CD4-positive, alpha-beta T cell (primary cell): Measurements from ENCODE around the gene ALOX5AP. TPM values are rescaled to one million over a fixed set of nuclear protein-coding genes. Genes with fewer than 3 reads are reported as not detected.

Experiments used
- ATAC-seq: fragments of 200-7000 bp; cut with Tn5 transposase; one replicate; pipeline ENCODE4 v1.10.0; 2022; ENCODE audit warnings: mild to moderate bottlenecking; ENCODE audit not compliant: poor library complexity
- CTCF ChIA-PET: fragments of 350-600 bp; sonication (Branson Sonifier 250); formaldehyde crosslinking; loops from one replicate; lab custom pipeline; 2021; ENCODE audit warnings: antibody characterized with exemption, inconsistent platforms; lab: Charles Lee
- POLR2A ChIA-PET: fragments of 350-600 bp; sonication (Branson Sonifier 250); formaldehyde crosslinking; loops from one replicate; lab custom pipeline; 2021; ENCODE audit warnings: antibody characterized with exemption, inconsistent platforms; lab: Charles Lee
- DNase-seq, 14 experiments: peaks; one replicate each; pipeline ENCODE4 v3.0.0-alpha.2; 2013 to 2020; ENCODE audit warnings: mixed read lengths in 2 of 14
- H3K27ac ChIP-seq, 2 donors: one replicate each; pipeline versions ENCODE4 v1.5.1 to v1.7.0; 2013; ENCODE audit warnings: low read length in 2 of 2, low read depth in 1 of 2, mild to moderate bottlenecking in 1 of 2
- H3K27me3 ChIP-seq, 2 experiments: 1 replicate in 1 of 2; 2 replicates in 1 of 2; pipeline versions ENCODE4 v1.6.1 to v1.7.0; 2013; ENCODE audit warnings: low read length in 2 of 2, control low read depth in 1 of 2, mild to moderate bottlenecking in 1 of 2, moderate library complexity in 1 of 2; ENCODE audit not compliant: insufficient read depth in 2 of 2, control insufficient read depth in 1 of 2
- H3K36me3 ChIP-seq: one replicate; pipeline ENCODE4 v1.6.1; 2013; ENCODE audit warnings: low read length, control low read depth; ENCODE audit not compliant: insufficient read depth
- H3K4me1 ChIP-seq: one replicate; pipeline ENCODE4 v1.6.1; 2013; ENCODE audit warnings: low read length, control low read depth; ENCODE audit not compliant: insufficient read depth
- H3K4me3 ChIP-seq: one replicate; pipeline ENCODE4 v1.5.1; 2013; ENCODE audit warnings: mild to moderate bottlenecking, low read length, moderate library complexity
- H3K9me3 ChIP-seq, 2 experiments: 1 replicate in 1 of 2; 2 replicates in 1 of 2; pipeline versions ENCODE4 v1.6.1 to v1.7.0; 2013; ENCODE audit warnings: low read length in 2 of 2, mild to moderate bottlenecking in 2 of 2, control low read depth in 1 of 2, moderate library complexity in 1 of 2; ENCODE audit not compliant: control insufficient read depth in 1 of 2, insufficient read depth in 1 of 2
- H3K27ac Mint-ChIP-seq: one replicate; pipeline ENCODE4 v1.8.0; 2020; ENCODE audit warnings: mixed read lengths
- H3K27me3 Mint-ChIP-seq: one replicate; pipeline ENCODE4 v1.8.0; 2021; ENCODE audit warnings: mixed read lengths
- H3K36me3 Mint-ChIP-seq: one replicate; pipeline ENCODE4 v1.8.0; 2021; ENCODE audit warnings: low read depth, mixed read lengths
- H3K4me1 Mint-ChIP-seq: one replicate; pipeline ENCODE4 v1.8.0; 2021; ENCODE audit warnings: low read depth, mixed read lengths
- H3K4me3 Mint-ChIP-seq: one replicate; pipeline ENCODE4 v1.8.0; 2020; ENCODE audit warnings: mild to moderate bottlenecking, mixed read lengths
- H3K9me3 Mint-ChIP-seq: one replicate; pipeline ENCODE4 v1.8.0; 2020; ENCODE audit warnings: mixed read lengths
- CTCF ChIP-seq: fragments of 200-600 bp; IDR thresholded peaks from one replicate; pipeline ENCODE4 v1.8.0; 2022; ENCODE audit warnings: antibody characterized with exemption, mild to moderate bottlenecking
- intact Hi-C, 2 experiments: fragments of 100-400 bp; cut with DNase I in 1 of 2; cut with micrococcal nuclease in 1 of 2; formaldehyde crosslinking; loops; one replicate each; pipeline versions ENCODE4 v1.15.1 to v1.9.0; 2023 to 2025; cut with DNase I, micrococcal nuclease
- total RNA-seq, 174 experiments: library from RNA in 2 of 174; stranded (reverse) in 2 of 174; gene quantifications; one replicate each; pipeline ENCODE4 v1.2.3 and lab custom pipeline; 2021 to 2026

The ALOX5AP gene
- total RNA-seq, 2 experiments from 2014 or later = 16.5 to 19.0 TPM

GRCh38 chr13:30731361-30732045 is 3.8 kb upstream of the ALOX5AP start:
- Mint-ChIP-seq H3K27ac (no peak overlapping the region), H3K36me3 (no peaks in the 10 kb centered on the region), H3K4me1 (peaks cover 37% of the 10 kb centered on the region), H3K9me3 (no peaks in the 10 kb centered on the region), H3K4me3 (no peak overlapping the region), H3K27me3 (no peaks in the 10 kb centered on the region)
- no peaks in the 10 kb centered on the region for H3K36me3 ChIP-seq
- TF ChIP-seq CTCF = no peak
- H3K27me3 ChIP-seq = no peaks in the 10 kb centered on the region
- ATAC-seq (no peak), DNase-seq (no peak)
- H3K9me3 ChIP-seq = no peaks in the 10 kb centered on the region
- peaks cover 17% of the 10 kb centered on the region for H3K4me1 ChIP-seq
- H3K27ac ChIP-seq = no peak overlapping the region
- ChIA-PET POLR2A (no interaction called here), CTCF (no interaction called here)
- no peak overlapping the region for H3K4me3 ChIP-seq
- intact Hi-C loops = no loop called here

GRCh38 chr13:30732046-30732390 is 3.3 kb upstream of the ALOX5AP start:
- H3K4me1 Mint-ChIP-seq = peaks cover 42% of the 10 kb centered on the region
- Histone ChIP-seq H3K27ac (no peak overlapping the region), H3K4me3 (no peak overlapping the region), H3K27me3 (no peaks in the 10 kb centered on the region), H3K36me3 (no peaks in the 10 kb centered on the region), H3K9me3 (no peaks in the 10 kb centered on the region), H3K4me1 (peaks cover 22% of the 10 kb centered on the region)
- no peak overlapping the region for H3K4me3 Mint-ChIP-seq
- DNase-seq (no peak), ATAC-seq (no peak)
- intact Hi-C loops = no loop called here
- TF ChIP-seq CTCF = no peak
- no peaks in the 10 kb centered on the region for H3K27me3 Mint-ChIP-seq
- ChIA-PET CTCF (no interaction called here), POLR2A (no interaction called here)
- no peaks in the 10 kb centered on the region for H3K9me3 Mint-ChIP-seq
- no peak overlapping the region for H3K27ac Mint-ChIP-seq
- H3K36me3 Mint-ChIP-seq = no peaks in the 10 kb centered on the region

GRCh38 chr13:30734439-30734838 is 904 bp upstream of the ALOX5AP start:
- Histone ChIP-seq H3K9me3 (no peaks in the 10 kb centered on the region), H3K27ac (no peak overlapping the region), H3K4me3 (no peak overlapping the region), H3K36me3 (no peaks in the 10 kb centered on the region), H3K4me1 (peaks cover 46% of the 10 kb centered on the region), H3K27me3 (no peaks in the 10 kb centered on the region)
- ChIA-PET POLR2A (interaction anchor here (1.3 to 3.8 kb wide), 2 partner anchors 9 to 117 kb away, joined by 4 to 24 read pairs; partner anchors contain the start of gene USPL1), CTCF (no interaction called here)
- peak overlapping the region; percentile 81 for H3K27ac Mint-ChIP-seq
- no peak for DNase-seq
- peaks cover 65% of the 10 kb centered on the region for H3K4me1 Mint-ChIP-seq
- no peak for TF ChIP-seq CTCF
- H3K4me3 Mint-ChIP-seq = peak overlapping the region; percentile 52
- no peak for ATAC-seq
- H3K27me3 Mint-ChIP-seq = no peaks in the 10 kb centered on the region
- no peaks in the 10 kb centered on the region for H3K36me3 Mint-ChIP-seq
- intact Hi-C loops = no loop called here
- H3K9me3 Mint-ChIP-seq = no peaks in the 10 kb centered on the region
